NCI-H748 (cell line): ENCODE data around the gene EVI5L.
"Not testable (repeated sequence)": the region's sequence is repeated elsewhere in the genome, so short reads cannot be mapped to it uniquely, and the experiment has no call there.

ENCODE experiments used
- DNase-seq: peaks from one replicate; lab custom pipeline; 2025; ENCODE audit not compliant: unreplicated experiment; lab: John Stamatoyannopoulos, UW

Gene EVI5L

DNA sequence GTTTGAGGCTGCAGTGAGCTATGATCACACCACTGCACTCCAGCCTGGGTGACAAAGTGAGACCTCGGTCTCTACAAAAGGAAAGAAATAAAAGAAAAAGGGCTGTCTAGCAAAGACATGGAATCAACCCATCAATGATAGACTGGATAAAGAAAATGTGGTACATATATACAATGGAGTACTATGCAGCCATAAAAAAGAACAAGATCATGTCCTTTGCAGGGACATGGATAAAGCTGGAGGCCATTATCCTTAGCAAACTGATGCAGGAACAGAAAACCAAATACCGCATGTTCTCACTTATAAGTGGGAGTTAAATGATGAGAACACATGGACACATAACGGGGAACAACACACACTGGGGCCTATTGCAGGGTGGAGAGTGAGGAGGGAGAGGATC lies 14.0 kb upstream of the EVI5L start:
- DNase-seq: not testable (repeated sequence)

DNA sequence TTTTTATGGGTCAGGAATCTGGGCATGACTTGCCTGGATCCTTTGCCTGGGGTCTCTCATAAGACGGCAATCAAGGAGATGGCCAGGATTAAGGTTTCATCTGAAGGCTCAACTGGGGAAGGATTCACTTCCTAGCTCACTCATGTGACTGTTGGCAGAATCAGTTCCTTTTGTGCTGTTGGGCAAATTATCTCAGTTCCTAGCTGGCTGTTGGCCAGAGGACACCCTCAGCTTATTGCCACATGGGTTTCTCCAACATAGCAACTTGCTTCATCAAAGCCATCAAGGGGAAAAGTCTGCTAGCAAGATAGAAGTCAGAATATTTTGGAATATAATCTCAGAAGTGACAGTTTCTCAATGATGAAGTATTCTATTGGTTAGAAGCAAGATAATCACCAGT lies 12.2 kb upstream of the EVI5L start:
- DNase-seq: no peak

DNA sequence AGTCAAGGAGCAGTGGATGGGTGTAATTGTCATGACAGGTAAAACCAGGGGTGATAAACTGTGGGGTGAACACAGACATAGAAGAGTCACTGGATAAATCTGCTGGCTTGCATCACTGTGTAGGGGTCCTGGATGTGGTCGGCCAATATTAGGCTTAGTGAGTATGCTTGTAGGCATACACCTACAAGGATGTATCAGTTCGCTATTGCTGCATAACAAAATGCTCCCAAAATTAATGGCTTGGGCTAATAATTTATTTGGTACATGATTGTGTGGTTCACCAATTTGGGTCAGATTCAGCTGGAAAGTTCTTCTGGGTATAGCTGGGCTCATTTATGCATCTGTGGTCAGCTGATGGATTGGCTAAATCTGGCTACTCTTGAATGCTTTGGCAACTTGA lies 11.2 kb upstream of the EVI5L start:
- no peak for DNase-seq

DNA sequence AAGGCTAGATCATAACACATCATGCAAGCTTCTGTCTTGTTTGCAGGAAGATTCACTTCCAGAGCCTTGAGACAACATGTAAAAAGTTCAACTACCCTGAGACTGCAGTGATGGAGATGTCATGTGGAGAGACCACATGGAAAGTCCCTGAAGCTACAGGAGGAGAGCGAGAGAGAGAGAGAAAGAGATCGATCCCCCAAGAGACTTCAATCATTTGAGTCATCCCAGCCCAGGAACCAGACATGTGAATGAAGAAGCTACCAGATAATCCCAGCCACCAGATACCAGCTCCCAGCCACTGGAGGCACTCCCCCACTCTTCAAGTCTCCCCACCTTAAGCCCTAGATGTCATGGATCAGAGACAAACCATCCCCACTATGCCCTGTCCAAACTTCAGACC lies 10.7 kb upstream of the EVI5L start:
- no peak for DNase-seq

DNA sequence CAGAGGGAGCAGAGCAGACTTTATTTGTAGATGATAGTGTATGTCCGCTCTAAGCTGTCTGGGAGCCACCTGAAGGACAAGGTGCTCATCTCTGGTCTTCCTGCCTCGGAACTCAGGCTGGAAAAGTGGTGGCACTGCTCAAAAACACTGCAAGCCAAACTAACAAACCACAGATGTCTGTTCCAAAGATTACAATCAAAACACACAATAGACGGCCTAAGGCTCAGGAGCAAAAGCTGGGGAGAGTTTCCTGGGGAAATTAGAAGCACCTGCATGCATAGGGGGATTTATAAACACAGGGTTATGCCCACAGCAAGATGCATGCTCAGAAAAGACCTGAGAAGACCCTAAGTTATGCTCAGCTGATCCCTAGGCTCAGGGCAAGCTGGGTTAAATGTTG lies 9.4 kb upstream of the EVI5L start:
- no peak for DNase-seq

DNA sequence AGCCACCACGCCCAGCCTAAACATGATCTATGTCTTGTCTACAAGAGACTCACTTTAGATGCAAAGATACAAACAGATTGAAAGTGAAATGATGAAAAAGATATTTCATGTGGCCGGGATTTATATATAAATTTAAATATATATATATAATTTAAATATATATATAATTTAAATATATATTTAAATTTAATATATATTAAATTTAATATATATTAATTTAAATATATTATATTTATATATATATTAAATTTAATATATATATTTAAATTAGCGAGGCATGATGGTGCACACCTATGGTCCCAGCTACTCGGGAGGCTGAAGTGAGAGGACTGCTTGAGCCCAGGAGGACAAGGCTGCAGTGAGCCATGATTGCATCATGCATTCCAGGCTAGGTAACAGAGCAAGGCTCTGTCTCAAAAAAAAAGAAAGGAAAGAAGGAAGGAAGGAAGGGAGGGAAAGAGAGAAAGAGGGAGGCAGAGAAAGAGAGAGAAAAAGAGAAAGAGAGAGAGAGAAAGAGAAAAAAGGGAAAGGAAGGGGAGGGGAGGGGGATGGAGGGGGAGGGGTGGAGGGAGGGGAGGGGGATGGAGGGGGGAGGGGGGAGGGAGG lies 7.0 kb upstream of the EVI5L start:
- DNase-seq: no peak

DNA sequence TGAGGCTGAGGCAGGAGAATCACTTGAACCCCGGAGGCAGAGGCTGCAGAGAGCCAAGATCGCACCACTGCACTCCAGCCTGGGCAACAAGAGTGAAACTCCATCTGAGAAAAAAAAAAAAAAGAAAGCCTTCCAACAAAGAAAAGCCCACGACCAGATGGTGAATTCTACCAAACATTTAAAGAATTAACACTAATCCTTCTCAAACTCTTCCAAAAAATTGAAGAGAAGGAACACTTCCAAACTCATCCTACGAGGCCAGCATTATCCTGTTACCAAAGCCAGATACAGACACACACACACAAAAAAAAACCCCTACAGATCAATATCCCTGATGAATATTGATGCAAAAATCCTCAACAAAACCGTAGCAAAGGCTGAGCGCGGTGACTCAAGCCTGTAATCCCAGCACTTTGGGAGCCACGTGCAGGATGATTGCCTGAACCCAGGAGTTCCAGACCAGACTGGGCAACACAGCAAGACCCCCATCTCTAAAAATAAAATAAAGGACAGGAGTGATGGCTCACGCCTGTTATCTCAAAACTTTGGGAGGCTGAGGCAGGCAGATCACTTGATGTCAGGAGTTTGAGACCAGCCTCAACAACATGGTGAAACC lies 6.2 kb upstream of the EVI5L start:
- no peak for DNase-seq

DNA sequence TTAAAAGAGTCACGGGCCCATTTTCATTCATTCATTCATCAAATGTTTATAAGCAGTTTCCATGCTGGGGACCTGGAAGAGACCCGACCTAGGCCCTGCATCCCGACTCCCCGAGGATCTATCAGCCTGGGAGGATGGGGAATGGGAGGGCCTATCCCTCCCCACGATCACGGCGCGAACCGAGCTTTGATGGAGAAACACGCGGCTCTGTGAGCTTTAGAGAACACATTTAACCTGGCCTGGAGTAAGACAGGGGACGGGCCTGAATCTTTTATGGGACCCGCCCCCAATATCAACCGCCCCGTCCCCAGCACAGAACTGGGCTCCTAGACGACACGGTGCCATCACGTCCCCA lies 875 bp upstream of the EVI5L start:
- no peak for DNase-seq

DNA sequence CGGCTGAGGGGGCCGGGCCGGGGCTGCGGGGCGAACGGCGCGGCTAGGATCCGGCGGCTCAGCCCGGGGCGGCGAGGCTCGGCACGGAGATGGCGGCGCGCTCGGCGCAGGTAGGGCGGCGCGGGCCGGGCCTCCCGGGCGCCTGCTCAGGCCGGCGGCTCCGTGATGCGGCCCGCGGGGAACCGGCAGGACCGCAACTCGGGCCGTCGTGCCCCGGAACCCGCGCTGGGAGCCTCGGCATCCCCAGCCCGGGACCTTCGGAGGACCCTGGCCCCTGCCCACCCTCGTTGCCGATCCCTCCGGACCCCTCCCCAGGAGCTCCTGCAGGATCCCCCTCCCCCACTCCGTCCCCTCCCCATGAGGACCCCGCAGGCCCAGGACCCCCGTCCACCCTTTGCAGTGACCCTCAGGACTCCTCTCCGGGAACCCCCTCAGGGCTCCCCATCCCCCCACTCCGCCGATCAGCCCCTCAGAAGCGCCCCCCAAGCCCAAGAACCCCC lies 304 bp downstream of the EVI5L start:
- no peak for DNase-seq

DNA sequence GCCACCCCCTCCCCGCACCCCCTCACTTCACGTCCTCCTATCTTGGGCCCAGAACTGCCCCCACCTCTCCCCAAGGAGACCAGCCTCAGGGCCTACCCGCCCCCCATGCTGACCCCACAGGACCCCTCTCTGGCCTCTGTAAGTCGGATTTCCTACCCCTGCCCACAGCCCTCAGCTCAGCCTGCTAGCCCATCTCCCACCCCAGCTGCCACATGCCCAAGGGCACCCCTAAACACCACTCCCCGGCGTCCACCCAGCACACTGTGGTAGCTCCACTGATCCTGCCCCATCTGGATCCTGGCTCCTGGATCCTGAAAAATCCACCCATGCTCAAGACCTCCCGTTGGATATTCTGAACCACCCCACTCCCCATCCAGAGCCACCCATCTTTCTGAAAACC lies 805 bp downstream of the EVI5L start:
- DNase-seq: no peak

DNA sequence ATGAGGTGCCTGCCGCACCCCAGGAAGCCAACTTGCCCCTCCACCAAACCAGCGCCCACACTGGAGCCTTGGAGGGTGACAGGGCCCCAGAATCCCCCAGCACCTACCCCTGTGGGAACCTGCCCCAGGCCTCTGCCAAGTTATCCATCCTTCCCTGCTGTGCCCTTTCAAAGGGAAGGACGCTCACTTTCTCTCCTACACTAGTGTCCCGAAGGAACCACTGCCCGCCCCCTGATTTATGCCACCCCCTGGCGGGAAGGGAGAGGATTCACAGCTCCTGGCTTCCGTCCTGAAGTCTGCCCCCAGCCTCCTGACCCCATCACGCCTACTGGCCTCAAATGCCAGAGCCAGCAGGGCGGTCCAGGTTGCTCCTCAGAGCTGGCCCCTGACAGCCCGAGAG lies 1.4 kb downstream of the EVI5L start:
- DNase-seq: peak; percentile 33

DNA sequence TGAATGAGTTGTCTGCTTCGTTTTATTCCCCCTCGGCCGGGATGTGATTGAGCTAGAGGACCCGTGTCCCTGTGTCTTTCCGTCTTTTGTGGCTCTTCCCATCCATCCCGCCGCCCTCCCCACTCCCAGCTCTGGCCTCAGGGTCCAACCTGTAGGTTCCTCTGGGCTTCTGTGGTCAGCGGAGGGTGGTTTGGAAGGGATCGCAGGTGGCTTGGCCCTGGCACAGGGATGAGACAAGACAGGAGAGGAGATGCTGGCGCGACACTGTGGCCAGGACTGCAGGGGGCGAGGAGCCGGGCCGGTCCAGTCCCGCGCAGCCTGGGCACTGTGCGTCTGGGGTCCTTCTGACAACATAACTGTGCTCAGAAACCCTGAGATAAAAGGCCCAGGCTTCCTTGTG lies 2.0 kb downstream of the EVI5L start:
- DNase-seq: no peak

DNA sequence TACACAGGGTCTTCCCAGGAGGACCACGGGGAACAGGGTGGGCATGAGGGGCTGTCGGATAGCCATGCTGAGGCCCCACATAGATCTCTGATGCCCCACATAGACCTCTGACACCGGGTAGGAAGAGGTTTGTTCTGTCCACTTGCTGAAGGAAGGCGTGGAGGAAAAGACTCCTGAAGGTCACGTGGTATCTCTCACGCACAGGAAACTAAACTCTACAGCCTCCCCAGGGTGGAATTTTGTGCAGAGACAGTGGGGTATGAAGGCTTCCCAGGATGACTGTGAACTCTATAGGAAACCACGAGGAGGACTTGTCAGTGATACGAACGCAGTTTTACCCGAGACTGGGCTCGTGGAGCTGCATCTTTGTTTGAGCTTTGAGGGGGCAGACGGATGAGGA lies 2.8 kb downstream of the EVI5L start:
- no peak for DNase-seq

DNA sequence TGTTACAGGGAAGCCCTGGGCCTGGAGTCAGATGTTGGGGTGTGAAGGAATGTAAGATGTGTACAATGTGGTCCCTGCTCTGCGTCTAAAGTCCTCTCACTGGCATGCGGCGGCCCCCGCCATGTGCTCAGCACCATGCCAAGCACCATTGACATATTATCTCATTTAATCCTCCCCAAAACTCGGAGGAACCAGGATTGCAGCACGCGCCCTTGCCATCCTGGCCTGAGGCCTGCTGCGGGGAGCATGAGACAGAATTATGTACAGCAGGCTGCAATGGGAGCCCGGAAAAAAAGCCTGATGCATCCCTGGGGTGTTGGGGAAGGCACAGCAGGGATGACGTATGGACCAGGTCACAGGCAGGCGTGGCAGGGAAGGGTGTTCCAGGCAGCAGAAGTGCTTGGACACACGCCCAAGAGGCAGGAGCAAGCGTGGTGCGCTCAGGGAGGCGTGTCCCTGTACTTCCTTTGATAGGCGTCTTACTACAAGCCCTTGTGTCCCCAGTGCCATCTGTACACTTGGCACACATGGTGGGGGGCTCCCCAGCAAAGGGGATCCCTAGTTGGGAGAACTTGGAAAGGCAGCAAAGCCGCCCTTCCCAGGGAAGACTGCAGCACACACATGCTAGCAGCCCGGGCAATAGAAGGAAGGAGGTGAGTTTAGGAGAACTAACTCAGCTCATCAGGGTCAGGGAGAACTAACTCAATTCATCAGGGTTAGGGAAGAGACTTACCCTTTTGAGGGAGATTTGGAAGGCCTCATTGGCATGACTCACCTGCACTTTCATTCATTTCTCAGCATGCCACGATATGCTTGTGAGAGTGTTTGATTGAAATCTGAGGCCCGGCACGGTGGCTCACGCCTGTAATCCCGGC lies 3.4 kb downstream of the EVI5L start:
- no peak for DNase-seq

DNA sequence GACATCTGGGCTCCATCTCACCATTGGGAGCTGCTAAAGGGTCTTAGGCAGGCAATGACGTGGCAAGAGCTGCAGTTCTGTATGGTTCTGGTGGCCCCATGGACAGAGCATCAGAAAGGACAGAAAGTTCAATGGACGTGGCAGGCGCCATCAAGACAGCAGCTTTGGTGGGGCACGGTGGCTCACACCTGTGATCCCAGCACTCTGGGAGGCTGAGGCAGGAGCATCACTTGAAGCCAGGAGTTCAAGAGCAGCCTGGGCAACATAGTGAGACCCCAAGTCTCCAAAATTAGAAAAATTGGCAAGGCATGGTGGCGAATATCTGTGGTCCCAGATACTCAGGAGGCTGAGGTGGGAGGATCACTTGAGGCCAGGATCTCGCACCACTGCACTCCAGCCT lies 9.5 kb downstream of the EVI5L start:
- DNase-seq: no peak

DNA sequence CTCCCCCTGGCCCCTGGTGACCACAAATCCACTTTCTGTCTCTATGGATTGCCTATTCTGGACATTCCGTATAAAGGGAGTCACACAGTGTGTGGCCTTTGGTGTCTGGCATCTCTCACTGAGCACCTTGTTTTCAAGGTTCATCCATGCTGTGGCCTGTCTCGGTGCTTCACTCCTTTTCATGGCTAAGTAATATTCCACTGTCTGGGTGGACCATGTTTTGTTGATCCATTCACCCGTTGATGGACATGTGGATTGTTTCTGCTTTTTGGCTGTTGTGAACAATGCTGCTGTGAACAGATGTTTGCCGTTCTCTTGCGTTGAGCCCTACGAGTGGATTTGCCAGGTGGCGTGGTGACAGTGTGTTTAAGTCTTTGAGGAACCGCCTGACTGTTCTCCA lies 10.6 kb downstream of the EVI5L start:
- no peak for DNase-seq

DNA sequence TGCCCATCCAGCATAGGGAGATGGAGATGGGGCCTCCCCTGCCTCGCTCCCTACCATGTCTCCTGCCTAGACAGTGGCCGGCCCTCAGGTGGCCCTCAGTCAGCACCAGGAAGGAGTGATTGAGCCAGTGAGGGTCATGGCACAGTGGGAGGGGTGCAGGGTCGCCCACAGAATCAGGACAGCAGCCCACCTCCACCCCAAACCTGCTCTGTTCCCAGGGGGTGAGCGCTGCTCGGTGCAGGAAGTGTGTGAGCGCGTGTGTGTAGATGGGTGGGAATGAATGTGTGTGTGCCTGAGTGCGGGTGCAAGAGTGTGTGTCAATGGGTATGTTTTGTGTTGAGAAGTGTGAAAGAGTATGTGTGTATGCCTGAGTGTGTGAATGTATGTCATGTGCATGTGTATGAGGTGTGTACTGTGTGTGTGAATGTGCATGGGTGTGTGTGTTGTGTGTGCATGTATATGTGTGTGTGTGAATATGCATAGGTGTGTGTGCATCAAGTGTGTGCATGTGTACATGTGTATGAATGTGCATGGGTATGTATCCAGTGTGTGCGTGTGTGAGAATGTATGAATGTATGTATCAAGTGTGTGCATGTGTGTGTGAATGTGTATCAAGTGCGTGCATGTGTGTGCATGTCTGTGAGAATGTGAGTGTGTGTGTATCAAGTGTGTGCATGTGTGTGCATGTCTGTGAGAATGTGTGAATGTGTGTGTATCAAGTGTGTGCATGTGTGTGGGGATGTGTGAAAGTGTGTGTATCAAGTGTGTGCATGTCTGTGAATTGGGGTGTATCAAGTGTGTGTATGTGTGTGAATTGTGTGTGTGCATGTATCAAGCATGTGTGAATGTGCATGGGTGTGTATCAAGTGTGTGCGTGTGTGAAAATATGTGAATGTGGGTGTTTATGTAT lies 12.0 kb downstream of the EVI5L start:
- DNase-seq: no peak

DNA sequence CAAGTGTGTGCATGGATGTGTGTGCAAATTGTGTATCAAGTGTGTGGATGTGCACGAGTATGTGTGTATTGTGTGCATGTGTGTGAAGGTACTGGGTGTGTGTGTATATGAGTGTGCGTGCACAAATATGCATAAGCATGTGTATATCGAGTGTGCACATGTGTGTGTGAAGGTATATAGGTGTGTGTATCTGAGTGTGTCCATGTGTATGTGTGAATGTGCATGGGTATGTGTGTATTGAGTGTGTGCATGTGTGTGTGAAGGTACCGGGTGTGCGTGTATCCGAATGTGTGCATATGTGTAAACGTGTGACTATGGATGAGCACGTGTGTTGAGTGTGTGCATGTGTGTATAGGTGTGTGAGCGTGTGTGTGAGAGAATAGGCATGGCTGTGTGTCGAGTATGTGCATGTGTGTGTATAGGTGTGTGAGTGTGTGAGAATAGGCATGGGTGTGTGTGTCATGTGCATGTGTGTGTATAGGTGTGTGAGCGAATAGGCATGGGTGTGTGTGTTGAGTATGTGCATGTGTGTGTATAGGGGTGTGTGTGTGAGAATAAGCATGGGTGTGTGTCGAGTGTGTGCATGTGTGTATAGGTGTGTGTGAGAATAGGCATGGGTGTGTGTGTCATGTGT lies 12.8 kb downstream of the EVI5L start:
- no peak for DNase-seq

DNA sequence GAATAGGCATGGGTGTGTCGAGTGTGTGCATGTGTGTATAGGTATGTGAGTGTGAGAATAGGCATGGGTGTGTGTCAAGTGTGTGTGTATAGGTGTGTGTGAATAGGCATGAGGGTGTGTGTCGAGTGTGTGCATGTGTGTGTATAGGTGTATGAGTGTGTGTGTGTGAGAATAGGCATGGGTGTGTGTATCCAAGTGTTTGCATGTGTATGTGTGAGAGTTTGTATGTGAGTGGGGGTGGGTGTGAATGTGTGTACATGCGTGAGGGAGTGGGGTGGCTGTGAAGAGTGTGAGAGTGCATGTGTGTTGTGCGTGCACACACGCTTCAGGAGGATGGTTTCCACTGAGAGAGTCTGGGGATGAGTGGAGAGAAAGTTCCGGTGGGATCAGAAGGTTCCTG lies 13.5 kb downstream of the EVI5L start:
- DNase-seq: no peak

DNA sequence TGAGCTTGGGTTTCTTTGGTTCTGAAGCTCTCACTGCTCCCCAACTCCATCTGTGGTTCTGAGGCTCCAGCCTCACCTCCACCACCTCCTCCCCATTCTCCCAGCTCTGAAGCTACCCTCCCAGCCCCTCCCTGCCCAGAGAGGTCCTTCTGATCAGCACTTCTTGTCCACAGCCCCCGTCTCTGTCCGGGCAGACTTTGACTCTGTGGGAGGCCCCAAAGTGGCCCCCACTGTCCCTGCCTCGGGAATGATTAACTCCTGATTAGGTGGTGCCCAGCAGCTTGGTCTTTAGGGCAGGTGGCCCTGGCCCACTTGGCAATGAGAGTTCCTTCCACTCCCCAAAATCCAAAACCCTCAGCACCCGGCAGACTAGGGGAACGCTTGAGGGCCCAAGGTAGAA lies 14.4 kb downstream of the EVI5L start:
- DNase-seq: no peak

DNA sequence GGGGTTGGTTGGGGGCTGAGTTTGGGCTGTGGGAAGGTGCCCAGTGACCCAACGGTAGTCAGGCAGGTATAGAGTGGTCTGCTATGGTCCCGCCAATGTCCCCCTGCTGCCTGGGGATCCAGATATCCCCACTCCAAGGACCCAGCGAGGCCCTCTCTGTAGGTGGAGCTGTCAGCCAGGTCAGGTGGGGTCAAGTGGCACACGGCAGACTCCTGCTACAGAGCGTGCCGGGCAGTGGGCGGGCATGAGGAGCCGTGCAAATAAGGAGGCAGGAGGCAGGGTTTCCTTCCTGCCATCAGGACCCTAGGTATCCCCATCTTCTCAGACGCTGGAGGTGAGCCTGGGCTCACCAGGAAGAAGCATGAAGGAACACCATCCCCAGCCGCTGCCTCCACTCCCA lies 14.9 kb downstream of the EVI5L start:
- DNase-seq: no peak
